DMS79 (cell line): ENCODE measurements around the gene CCDC12.

Experiments used
- DNase-seq: peaks from one replicate; lab custom pipeline; 2025; lab: John Stamatoyannopoulos, UW

The CCDC12 gene

DNA sequence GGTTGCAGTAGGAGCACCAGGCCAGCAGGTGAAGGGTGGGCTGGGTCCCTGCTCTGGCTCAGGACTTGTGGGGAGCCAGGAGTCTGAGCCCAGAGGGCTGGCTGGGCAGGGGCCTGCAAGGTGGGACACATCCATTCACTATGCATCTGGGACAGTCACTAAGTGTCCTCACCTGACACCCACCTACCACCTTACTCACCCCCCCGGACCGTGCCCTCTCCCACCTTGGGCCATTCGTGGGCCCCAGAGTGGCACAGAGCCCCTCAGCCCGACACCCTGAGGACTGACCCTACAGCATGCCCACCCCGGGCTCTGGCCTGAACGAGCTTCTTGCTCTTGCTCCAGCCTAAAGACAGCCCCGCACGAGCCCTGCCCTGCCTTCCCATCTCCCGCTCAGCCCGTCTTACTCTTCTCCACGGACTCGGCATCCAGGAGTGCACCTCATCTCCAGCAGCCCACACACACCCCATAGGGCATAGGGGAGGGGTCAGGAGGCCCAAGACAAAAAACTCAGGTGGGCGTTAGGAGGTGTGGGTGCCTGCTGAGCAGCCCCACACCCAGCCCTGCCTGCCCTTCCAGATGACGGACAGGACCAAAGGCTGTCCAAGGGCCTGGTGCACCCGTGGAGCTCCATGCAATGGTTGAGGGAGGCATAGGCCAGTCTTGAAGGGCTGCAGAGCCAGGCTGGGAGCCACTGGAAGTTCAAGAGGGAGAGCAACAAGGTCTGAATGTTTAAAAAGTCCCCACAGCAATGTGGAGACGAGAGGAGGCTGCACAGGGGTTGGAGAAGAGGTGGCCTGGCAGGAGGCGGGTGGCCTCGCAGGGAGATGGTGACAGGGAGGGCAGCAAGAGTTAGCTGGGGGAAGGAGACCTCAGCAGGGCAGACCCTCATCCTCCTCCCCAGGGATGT, 72.0 kb downstream of the CCDC12 start:
- DNase-seq = no peak

DNA sequence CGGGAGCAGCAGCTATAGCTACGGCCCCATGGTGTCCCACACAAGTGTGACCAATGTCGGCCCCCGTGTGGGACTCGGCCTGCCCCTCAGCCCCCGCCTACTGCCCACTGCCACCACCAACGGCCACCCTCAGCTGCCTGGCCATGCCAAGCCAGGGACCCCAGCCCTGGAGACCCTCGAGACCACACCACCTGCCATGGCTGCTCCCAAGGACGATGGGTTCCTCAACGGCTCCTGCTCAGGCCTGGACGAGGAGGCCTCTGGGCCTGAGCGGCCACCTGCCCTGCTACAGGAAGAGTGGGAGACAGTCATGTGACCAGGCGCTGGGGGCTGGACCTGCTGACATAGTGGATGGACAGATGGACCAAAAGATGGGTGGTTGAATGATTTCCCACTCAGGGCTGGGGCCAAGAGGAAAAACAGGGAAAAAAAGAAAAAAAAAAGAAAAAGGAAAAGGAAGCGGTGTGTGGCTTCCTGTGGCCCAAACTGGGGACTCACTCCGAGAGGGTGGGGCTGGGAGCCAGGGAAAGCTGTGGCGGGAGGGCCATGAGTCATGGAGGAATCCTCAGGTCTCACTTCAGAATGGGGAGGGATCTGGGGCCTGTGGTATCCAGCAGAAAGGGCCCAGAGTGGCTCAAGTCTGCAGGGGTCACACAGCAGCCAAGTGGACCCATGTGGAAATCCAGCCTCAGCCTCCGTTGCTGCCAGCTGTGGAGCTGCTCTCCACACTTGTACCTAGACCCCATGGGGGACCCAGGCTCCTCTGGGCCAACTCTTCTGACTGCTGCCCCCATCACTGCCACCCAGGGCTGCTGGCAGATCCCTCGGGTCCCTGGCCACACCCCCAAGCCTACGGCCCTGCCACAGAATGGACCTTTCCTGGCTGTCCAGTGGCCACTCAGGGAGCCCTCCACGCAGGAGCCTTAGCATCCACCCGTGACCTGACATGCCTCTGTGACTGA, 72.9 kb downstream of the CCDC12 start:
- no peak for DNase-seq

- no peak for DNase-seq
Observed at GRCh38 chr3:46902188-46902631, 74.3 kb downstream of the CCDC12 start.

GRCh38 chr3:46901591-46902187, 74.9 kb downstream of the CCDC12 start:
- DNase-seq = no peak

GRCh38 chr3:46901061-46901460, 75.5 kb downstream of the CCDC12 start:
- DNase-seq = no peak

GRCh38 chr3:46900356-46900755, 76.2 kb downstream of the CCDC12 start:
- no peak for DNase-seq

DNA sequence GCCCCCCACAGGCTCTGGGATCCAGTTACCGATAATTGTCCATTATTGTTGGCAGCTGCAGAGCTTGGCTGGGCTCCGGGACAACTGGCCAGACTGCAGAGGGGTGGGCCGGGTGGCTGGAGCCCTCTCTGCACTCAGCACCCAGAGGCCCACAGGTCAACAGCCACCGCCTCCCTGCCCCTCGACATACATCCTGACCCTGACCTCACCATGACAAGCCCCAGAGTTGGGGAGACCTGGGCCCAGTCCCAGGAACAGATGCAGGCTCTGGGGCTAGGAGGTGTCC, 76.6 kb downstream of the CCDC12 start:
- no peak for DNase-seq

DNA sequence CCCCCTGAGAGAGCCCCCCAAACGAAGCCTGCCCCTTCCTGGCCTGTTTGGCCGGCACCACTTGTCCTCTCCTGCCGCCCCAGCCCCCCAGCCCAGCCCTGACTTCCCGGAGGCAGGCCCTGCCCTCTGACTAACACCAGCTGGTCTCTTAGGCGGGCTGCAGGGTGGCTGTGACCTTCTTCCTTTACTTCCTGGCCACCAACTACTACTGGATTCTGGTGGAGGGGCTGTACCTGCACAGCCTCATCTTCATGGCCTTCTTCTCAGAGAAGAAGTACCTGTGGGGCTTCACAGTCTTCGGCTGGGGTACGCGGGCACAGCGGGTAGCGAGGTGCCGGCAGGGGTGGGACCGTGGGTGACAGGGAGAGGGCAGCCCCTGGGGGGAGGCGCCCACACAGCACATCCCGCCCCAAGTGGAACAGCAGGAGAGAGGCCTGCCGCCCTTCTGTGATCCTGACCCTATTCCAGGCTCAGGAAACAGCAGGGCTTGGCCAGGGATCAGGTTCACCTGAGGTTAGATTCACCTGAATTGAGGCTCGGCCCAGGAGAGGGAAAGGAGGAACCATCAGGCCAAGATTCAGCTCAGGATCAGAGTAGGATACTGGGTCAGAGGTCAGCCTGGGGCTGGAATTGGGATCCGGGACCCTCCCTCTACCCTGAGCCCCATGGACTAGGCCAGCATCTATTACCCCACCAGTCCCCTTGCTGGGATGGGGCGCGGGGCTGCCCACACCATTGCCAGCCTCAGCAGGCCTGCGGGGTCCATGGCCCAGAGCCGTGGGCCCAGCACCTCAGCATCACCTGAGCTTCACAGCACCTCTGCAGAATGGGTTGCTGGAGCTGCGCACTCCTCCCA, 77.2 kb downstream of the CCDC12 start:
- no peak for DNase-seq

- DNase-seq = no peak
Observed at GRCh38 chr3:46898321-46899150, 78.0 kb downstream of the CCDC12 start.

DNA sequence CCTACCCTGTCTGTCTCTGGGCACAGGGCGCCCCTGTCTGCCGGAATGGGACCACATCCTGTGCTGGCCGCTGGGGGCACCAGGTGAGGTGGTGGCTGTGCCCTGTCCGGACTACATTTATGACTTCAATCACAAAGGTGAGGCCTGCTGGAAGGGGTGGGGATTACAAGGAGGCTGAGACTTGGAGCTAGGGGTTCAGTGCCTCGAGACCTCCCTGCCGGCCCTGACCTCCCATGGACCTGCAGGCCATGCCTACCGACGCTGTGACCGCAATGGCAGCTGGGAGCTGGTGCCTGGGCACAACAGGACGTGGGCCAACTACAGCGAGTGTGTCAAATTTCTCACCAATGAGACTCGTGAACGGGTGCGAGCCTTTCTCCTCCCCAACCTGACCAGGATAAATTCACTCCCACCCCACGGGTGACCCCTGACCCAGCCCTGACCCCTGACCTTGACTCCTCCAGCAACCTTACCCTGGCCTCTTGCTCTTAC, 78.7 kb downstream of the CCDC12 start:
- DNase-seq = no peak

- DNase-seq = no peak
Observed at GRCh38 chr3:46897031-46897430, 79.5 kb downstream of the CCDC12 start.

DNA sequence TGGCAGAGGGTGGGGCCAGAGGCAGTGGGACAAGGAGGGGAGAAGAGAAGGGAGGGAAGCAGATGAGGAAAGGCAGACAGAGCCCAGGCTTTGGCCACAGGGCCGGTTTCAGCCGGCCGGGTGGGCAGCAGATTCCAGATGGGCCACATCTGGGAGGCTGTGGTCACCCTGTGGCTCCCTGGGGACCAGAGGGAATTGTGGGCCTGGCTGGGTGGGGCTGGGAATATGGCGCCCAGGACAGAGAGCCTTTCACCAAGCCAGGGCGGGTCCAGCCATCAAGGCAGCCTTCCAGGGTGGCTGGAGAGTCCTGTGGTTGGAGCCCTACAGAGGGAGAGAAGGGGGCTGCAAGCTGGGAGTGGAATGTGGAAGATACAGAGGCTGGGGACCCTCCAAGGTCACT, 80.2 kb downstream of the CCDC12 start:
- DNase-seq = no peak

DNA sequence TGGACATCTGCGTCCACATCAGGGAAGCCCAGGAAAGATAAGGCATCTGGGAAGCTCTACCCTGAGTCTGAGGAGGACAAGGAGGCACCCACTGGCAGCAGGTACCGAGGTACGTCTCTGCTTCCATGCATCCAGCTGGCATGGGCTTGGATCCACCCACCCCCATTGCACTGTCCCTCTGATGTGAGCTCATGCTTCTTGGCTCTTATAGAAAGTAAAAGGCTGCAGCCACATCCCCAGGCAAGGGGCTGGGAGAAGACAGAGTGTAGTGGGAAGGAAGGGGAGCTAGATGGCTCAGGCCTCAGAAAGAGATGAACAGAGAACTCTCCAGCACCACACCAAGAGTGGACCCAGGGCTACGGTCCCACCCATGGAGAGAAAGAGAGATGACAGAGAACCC, 80.8 kb downstream of the CCDC12 start:
- DNase-seq = no peak

- no peak for DNase-seq
Observed at GRCh38 chr3:46895204-46895660, 81.3 kb downstream of the CCDC12 start.

DNA sequence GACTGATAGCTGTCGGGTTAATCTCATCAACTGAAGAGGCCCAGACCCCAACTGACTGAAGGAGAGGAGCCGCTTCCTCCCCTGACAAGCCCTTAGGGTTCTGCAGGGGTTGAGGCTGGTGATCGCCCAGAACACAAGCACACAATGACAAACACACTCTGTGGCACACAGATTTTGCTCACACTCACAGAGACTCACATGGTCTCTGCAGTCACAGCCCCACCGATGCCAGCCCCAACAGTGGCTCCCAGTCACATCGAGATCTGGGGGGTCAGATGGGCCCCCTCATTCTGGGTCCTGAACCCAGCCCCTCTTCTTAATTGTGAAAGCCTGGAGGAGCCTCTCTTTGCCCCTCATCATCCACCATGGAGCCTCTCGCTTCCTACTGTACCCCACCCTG, 82.3 kb downstream of the CCDC12 start:
- DNase-seq = no peak

GRCh38 chr3:46893763-46894162, 82.8 kb downstream of the CCDC12 start:
- no peak for DNase-seq

DNA sequence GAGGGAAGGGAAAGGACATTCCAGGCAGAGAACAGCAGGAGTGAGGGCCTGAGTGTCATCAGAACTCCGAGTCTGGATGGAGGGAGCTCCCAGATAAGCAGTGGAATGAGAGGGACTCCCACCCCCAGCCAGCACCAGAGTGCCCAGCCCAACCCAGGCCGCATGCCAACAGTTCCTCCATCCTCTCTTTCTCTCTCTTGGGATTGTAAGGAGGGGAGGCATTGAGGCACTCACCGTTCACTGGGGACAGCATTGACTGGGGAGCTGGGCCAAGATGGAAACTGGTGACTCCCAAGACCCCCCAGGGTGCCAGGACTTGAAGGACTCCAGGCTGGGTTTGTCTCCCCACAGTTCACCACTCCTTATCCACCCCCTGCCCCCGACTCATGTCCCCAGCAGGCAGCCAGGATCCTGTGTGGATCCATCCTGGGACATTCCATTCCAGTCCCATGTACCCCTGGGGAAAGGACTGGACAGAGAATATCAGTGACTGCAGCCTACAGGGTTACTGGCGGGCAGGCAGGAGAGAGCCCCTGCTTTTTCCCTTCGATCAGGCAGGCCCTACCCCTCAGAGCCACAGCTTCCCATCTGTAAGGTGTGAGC, 83.3 kb downstream of the CCDC12 start:
- no peak for DNase-seq

DNA sequence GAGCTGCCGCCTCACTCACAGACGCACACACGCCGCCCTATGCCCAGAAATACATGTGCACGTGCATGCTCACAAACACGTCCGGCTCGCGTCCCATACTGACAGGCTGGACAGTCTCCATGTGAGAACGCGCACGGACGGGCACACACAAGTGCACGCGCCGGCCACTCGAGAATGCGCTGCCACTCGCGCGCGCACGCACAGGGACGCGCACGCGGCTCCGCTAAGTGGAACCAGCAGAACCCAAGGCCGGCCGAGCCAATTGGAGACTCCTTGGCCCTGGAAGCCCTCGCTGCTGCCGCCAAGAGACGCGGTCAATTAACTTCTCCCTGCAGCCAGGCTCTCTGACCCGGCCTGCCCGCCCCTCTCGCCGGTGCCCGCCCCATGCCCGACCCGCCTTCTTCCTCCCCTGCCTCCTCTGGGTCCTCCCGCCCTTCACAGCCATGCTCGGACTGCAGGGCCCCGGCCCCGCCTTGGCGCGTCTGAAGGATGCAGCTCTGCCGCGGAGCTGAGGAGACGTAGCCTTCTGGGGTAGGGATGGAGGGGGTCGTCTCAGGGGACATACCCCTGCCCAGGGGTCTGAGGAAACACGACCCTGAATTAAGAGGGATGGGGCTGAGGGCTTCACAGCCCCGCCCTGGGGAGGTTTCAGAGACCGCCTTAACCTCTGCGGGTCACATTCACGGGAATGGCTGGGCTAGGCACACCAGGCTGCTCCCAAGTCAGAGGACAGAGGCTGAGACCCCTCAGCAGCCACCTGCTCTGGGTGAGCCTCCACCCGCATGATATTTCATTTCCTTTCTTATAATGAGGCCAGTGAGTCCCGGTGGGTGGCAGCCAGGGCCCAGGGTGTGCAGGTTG, 84.0 kb downstream of the CCDC12 start:
- DNase-seq = peak; percentile 50

DNA sequence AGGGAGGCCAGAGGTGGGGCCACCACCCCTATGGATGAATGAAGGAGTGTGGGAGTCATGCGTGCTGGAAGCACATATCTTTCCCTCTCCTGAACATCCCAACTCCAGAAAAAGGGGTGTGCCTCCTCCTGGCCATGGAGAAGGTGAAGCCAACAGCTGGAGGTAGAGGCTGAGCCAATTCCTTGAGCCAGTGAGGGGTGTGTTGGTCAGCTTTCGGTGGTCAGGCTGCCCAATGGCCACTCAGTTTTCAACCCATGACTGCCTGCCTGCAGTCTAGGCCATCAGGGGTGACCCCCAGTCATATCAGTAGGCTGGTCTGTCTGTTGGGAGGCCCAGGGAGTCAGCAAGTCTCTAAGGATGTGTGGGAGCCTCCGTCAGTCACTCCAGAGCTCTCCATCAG, 85.4 kb downstream of the CCDC12 start:
- no peak for DNase-seq
